GM19238 (cell line): ENCODE results near the gene DDB1.
"Not testable (repeated sequence)": the region's sequence is repeated elsewhere in the genome, so short reads cannot be mapped to it uniquely, and the experiment has no call there.

Experiments
- DNase-seq: peaks from one replicate; pipeline ENCODE4 v3.0.0; 2011; ENCODE audit warnings: low spot score; ENCODE audit not compliant: insufficient read length

Gene DDB1

DNA sequence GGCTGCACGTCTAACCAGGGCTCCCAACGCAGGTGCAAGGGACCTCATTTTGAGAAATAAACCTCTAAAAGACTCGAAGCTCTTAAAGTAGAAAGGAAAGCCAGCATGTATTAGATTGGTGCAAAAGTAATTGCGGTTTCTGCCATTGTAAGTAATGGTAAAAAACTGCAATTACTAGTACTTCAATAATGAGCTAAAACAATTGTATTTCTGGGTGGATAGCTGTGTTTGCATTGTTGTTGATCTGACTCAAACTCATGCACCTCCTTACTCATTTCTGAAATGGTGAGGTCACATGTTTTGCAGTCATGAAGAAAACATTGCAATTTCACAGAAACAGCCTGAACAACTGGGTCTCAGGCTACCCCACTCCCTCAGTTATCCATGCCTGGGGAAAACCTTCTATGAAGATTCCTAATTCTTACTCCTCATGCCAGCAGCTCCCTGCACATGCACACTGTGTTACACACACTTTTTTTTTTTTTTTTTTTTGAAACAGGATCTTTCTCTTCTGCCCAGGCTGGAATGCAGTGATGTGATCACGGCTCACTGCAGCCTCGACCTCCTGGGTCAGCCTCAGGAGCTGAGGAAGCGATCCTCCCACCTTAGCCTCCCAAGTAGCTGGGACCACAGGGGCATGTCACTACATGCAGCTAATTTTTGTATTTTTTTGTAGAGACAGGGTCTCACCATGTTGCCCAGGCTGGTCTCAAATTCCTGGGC lies 62.4 kb downstream of the DDB1 start:
- DNase-seq, result no peak

DNA sequence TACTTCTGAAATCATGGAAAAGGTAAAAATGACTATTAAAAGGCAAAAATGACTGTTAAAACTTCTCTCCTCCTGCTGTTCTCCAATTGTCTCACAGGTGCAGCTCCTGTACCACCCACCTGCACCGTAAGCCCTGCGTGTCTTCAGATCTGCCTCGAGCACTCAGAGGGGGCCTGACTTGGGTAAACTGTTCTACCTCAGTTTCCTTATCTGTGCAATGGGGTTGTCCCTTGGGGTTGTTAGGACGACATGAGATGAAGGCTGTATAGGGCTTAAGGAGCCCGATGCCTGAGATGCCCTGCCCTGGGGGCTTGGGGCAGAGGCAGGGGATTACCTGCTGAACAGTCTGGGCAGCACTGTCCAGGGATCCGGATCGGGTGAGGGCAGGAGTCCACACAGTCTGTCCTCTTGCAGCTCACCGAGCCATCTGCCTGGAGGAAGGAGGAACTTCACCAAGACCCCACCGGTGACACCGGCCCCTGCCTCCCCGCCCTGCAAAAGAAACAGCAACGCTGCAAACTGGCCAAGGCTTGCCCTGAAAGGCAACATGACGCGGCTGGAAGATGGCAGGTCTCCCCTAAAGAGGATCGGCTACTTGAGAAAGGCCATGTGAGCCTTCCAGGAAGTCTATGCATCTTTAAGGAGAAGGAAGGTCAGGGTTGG lies 64.2 kb downstream of the DDB1 start:
- no peak for DNase-seq

DNA sequence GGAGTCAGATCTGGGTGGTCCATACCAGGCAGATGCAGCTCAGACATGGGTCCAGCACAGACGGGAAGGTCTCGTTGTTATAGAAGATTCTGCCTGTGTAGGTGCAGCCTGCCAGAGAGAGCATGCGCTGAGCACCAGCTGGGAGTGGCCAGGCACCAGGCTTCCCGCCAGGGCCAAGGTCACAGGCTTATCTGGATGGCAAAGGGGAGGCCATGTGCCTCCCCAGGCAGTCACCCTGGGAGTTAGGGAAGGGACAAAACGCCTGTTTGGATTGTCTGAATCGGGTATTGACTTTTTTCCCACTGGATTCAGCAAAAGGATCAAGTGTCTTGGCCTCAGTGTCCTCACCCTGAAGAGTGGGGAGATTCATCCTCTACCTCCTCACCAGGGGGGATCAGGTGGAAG lies 65.5 kb downstream of the DDB1 start:
- no peak for DNase-seq

DNA sequence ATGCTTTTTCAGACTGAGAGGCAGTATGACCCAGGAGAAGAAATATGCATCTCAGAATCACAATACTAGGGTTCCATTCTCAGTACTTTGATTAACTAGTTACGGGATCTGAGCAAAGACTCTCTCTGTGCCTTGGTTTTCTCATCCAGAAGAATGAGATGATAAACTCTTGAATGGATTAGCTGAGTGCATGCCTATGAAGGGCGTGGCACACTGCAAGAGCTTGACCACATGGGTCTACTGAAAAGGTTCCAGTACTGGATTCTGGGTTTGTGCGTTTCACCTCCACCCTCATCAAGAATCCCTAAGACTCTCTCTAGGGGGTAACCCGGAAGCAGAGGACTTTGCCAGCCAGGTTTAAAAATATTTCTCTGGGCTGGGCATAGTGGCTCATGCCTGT lies 66.3 kb downstream of the DDB1 start:
- no peak for DNase-seq

DNA sequence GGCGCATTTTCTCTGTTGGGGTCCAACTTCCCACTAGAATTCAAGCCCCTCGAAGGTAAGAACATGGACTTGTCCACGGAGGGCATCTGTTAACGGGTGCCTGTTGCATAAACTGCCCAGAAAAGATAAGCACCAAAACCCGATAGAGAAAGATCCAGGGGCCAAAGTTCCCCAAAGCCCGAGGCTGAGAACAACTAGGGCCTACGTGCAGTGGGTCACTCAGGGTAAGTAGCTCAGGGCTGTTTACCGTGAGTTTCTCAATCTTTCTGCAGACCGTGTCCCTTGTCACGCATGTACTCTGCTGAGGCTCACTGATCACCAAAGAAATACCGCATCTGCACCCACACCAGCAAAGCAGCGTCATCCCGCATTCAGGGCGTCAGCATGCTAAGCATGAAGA lies 67.5 kb downstream of the DDB1 start:
- no peak for DNase-seq

DNA sequence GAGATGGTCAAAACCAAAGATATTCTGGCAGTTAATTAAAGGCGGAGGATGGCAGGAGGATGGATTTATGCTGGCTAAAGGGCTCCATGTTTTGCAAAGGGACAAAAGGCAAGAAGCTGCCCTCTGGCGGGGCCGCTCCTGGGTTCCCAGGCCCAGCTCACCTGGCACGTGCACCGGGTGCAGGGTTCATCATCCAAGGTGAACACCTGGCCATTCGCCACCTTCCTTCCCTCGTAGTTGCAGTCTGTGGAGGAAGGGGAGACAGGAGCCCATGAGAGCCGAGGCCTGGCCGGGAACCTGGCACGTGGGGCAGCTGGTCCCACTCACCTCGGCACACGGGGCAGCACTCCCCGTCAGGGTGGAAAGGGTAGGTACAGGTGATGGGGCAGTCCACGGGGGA lies 68.1 kb downstream of the DDB1 start:
- no peak for DNase-seq

DNA sequence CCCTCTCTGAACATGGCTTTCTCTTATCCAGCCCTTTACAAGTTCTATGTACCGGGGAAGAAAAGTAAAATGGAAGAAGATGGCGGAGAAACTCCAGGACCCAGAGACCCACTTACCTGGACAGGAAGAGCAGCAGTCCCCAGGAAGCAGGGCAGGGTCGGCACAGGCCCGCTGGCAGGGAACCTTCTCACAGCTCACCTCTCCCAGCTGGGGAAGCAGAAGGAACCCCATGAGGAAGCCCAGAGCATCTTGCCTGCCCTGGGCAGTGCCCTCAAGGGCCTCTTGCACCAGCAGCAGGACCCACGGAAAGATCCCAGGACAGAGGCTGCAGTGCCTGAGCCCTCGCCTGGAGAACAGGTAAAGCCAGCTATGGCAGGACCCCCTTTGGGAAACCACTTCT lies 68.5 kb downstream of the DDB1 start:
- no peak for DNase-seq

DNA sequence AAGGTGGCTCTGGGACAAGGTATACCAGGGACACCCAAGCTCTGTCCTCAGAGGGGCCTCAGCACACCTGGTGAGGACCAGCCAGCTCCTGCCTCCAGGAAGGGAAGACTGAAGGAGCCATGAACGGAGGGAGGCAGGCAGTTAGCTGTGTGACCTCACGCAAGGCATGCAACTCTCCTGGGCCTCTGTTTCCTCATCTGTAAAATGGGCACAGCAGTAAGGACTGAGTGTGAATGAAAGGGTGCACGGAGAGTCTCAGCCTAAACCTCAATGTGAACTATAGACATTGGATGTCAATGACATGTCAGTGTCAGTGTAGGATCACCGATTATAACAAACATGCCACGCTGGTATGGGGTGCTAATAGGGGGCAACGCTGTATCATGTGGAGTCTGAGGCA lies 73.5 kb downstream of the DDB1 start:
- no peak for DNase-seq

DNA sequence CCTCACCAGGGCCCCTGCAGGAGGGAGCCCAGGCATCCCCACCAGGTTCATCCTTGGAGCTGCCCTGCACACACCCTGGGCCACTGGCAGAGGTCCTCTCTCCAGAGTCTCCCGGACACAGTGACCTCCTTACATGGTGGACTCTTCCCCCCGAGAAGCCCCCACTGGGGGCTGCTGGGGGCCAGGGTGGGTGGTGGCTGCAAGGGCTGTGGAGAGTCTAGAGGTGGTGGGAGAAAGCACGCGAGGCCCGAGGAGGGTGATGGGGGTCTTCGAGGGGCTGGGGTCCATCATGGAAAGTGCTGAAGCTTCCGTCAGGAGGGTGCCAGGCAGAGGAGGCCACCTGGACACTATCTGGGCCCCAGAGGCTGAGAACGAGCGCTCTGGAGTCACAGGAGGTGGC lies 74.4 kb downstream of the DDB1 start:
- DNase-seq, result no peak

DNA sequence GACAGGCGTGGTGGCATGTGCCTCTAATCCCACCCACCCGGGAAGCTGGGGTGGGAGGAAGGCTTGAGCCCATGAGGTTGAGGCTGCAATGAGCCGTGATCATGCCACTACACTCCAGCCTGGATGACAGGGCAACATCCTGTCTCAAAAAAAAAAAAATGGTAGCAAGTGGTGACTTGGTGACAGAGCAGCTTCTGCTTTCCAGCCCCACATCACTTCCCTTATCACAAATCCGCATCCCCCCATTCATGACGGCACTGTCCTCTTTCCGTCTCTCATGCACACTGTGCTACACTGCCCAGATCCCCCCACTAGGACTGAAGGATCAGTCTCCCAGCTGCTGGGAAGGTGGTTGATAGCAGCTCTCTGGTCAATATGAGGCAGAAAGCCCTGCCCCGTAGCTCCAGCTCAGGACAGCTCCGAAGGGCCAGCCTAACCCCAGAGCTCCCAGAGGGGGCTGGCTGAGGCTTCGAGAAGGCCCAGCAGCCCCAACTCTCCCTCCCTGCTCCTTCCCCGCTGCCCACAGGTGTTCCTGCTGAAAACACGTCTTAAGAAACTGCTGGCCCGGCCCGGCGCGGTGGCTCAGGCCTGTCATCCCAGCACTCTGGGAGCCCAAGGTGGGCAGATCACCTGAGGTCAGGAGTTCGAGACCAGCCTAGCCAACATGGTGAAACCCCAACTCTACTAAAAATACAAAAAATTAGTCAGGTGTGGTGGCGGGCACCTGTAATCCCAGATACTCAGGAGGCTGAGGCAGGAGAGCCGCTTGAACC lies 76.0 kb downstream of the DDB1 start:
- no peak for DNase-seq

DNA sequence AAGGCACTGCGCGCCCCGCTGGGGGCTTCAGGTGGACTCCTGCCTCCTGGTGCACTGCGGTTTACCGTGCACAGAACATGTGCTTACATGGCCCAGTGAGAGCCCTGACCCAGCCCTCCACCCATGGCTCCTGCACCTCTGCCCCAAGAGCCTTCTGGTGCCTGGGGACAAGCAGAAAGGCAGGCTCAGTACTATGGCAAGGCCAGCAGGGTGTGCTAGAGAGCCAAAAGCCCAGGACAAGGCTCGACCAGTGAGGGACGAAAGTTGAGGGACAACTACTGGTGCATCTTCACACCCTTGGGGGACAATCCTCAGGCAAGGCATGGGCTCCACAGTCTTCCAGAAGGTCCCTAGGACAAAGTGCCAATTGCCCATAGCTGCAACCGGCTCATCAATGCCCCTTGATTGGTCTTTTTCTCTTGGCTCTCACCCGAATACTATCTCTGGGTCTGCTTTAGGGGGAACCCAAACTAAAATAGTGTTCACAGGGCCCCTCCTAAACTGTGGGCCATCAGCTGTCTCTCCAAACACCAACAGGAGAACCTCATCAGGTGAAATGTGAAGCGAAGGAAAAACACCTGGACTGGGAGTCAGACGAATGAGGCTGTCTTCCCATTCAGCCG lies 78.4 kb downstream of the DDB1 start:
- DNase-seq, result peak; percentile 87

DNA sequence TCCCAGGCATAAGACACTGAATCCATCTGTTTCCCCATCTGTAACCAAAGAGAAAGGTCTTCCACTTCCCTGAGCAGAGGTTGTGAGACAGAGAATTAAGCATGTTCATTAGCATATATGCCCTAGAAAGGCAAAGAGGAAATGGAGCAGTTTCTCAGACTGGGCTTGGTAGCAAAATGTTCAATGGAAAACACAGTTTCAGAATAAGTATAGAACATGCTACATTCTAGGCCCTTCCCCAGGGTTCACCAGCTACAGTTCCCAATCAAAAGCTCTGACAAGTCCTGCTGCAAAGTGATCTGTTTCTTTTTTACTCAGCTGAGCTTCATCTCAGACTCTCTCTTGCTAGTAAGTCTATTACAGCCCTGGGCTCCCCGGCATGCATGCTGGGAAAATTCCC lies 80.6 kb downstream of the DDB1 start:
- not testable (repeated sequence) for DNase-seq

DNA sequence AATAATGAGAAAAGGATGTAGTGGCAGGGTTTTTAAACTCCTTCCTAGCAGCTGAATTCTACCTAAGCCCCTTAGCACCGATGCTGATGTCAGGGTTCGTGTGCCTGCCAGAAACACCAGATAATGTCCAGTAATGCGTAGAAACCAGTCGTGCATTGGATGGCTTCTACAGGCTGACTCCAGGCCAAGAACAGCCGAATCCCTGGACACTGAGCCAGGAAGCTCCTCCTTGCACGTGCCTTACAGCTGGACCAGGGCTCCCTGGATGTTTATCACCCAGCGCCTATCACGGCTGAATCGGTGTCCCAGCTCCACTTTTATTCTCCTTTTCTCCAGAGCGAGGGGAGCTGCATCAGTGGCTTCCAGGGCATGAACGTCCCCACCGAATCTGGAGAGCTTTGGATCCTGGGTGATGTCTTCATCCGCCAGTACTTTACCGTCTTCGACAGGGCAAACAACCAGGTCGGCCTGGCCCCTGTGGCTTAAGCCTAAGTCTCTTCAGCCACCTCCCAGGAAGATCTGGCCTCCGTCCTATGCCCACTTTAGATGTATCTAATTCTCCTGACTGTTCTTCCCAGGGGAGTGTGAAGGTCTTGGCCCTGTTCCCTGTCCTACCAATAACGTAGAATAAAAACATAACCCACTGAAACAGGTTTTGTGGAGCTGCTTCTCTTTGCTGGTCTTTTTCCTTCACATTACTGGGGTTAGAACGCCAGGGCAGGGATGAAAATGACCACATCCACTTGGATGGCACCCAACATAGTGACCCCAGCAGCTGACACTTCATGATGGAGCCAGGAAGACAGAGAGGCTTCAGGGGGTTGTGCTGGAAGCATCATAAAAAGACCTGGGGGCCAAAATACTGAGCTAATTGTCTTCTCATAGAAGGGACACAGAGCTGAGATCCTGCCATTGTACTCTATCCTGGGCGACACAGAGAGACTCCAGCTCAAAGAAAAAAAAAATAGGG lies 81.8 kb downstream of the DDB1 start:
- DNase-seq, result not testable (repeated sequence)
